NCI-H2171 (cell line): ENCODE data around the gene ANKRD66.
"Not testable (repeated sequence)": the region's sequence is repeated elsewhere in the genome, so short reads cannot be mapped to it uniquely, and the experiment has no call there.

Experiments used
- DNase-seq: peaks from one replicate; lab custom pipeline; 2025; lab: John Stamatoyannopoulos, UW

Gene ANKRD66

GRCh38 chr6:46755865-46756264, 9.1 kb downstream of the ANKRD66 start:
- no peak for DNase-seq

GRCh38 chr6:46756469-46757213, 9.9 kb downstream of the ANKRD66 start:
- no peak for DNase-seq

GRCh38 chr6:46757214-46757596, 10.5 kb downstream of the ANKRD66 start:
- no peak for DNase-seq

GRCh38 chr6:46758960-46759753, 12.4 kb downstream of the ANKRD66 start:
- no peak for DNase-seq

GRCh38 chr6:46760925-46761324, 14.2 kb downstream of the ANKRD66 start:
- DNase-seq = no peak

GRCh38 chr6:46763466-46763865, 16.7 kb downstream of the ANKRD66 start:
- no peak for DNase-seq

- DNase-seq = not testable (repeated sequence)
These were observed 17.5 kb downstream of the ANKRD66 start for GRCh38 chr6:46764280-46764679.

- no peak for DNase-seq
These were observed 18.2 kb downstream of the ANKRD66 start for GRCh38 chr6:46764961-46765360.

- DNase-seq = no peak
These were observed 25.3 kb downstream of the ANKRD66 start for GRCh38 chr6:46772016-46772415.

- no peak for DNase-seq
These were observed 26.0 kb downstream of the ANKRD66 start for GRCh38 chr6:46772762-46773161.

- DNase-seq = no peak
These were observed 26.6 kb downstream of the ANKRD66 start for GRCh38 chr6:46773201-46773855.

- not testable (repeated sequence) for DNase-seq
These were observed 28.0 kb downstream of the ANKRD66 start for GRCh38 chr6:46774736-46775135.

- no peak for DNase-seq
These were observed 29.5 kb downstream of the ANKRD66 start for GRCh38 chr6:46776070-46776712.

- DNase-seq = no peak
These were observed 31.0 kb downstream of the ANKRD66 start for GRCh38 chr6:46777476-46778346.

- DNase-seq = no peak
These were observed 35.0 kb downstream of the ANKRD66 start for GRCh38 chr6:46781478-46782378.

- DNase-seq = no peak
These were observed 37.8 kb downstream of the ANKRD66 start for GRCh38 chr6:46784535-46784934.

GRCh38 chr6:46787871-46788540, 41.3 kb downstream of the ANKRD66 start:
- no peak for DNase-seq

- DNase-seq = no peak
These were observed 42.1 kb downstream of the ANKRD66 start for GRCh38 chr6:46788791-46789190.

- DNase-seq = no peak
These were observed 43.0 kb downstream of the ANKRD66 start for GRCh38 chr6:46789434-46790354.
